ENCODE results near the gene HP.
"Not testable (repeated sequence)": the region's sequence is repeated elsewhere in the genome, so short reads cannot be mapped to it uniquely, and the experiment has no call there.

DNA sequence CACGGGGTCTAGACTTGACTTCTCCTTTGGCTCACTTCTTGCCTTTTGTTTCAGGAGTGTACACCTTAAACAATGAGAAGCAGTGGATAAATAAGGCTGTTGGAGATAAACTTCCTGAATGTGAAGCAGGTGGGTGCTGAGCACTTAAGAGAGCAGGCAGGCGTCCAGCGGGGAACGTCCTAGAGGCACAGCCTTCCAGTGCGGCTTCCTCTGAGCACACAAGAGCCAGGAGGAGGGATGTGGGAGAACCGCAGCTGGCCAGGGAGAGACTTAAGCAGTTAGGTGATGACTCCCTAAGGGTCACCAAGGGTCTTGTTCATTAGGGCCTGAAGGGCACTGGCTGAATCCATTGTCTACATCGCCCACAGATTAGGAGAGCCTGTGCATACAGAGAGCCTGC is 4.8 kb downstream of the HP start:
- TF ChIP-seq, protein P1, sequence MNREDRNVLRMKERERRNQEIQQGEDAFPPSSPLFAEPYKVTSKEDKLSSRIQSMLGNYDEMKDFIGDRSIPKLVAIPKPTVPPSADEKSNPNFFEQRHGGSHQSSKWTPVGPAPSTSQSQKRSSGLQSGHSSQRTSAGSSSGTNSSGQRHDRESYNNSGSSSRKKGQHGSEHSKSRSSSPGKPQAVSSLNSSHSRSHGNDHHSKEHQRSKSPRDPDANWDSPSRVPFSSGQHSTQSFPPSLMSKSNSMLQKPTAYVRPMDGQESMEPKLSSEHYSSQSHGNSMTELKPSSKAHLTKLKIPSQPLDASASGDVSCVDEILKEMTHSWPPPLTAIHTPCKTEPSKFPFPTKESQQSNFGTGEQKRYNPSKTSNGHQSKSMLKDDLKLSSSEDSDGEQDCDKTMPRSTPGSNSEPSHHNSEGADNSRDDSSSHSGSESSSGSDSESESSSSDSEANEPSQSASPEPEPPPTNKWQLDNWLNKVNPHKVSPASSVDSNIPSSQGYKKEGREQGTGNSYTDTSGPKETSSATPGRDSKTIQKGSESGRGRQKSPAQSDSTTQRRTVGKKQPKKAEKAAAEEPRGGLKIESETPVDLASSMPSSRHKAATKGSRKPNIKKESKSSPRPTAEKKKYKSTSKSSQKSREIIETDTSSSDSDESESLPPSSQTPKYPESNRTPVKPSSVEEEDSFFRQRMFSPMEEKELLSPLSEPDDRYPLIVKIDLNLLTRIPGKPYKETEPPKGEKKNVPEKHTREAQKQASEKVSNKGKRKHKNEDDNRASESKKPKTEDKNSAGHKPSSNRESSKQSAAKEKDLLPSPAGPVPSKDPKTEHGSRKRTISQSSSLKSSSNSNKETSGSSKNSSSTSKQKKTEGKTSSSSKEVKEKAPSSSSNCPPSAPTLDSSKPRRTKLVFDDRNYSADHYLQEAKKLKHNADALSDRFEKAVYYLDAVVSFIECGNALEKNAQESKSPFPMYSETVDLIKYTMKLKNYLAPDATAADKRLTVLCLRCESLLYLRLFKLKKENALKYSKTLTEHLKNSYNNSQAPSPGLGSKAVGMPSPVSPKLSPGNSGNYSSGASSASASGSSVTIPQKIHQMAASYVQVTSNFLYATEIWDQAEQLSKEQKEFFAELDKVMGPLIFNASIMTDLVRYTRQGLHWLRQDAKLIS (CRISPR knock-in tag; IDR thresholded peaks at IDR 0.05; ENCODE audit: borderline replicate concordance): not testable (repeated sequence)
- TF ChIP-seq, protein P2, sequence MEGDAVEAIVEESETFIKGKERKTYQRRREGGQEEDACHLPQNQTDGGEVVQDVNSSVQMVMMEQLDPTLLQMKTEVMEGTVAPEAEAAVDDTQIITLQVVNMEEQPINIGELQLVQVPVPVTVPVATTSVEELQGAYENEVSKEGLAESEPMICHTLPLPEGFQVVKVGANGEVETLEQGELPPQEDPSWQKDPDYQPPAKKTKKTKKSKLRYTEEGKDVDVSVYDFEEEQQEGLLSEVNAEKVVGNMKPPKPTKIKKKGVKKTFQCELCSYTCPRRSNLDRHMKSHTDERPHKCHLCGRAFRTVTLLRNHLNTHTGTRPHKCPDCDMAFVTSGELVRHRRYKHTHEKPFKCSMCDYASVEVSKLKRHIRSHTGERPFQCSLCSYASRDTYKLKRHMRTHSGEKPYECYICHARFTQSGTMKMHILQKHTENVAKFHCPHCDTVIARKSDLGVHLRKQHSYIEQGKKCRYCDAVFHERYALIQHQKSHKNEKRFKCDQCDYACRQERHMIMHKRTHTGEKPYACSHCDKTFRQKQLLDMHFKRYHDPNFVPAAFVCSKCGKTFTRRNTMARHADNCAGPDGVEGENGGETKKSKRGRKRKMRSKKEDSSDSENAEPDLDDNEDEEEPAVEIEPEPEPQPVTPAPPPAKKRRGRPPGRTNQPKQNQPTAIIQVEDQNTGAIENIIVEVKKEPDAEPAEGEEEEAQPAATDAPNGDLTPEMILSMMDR (IDR thresholded peaks at IDR 0.05): not testable (repeated sequence)
- TF ChIP-seq OVOL2 (CRISPR knock-in tag; IDR thresholded peaks at IDR 0.05; ENCODE audit: borderline replicate concordance); MXD4 (CRISPR knock-in tag; IDR thresholded peaks at IDR 0.05; ENCODE audit: borderline replicate concordance); ESRRA (CRISPR knock-in tag; IDR thresholded peaks at IDR 0.05; ENCODE audit: borderline replicate concordance); NFYB (CRISPR knock-in tag; conservative IDR thresholded peaks at IDR 0.05; ENCODE audit: low read depth): not testable (repeated sequence)
- TF ChIP-seq, protein P3, sequence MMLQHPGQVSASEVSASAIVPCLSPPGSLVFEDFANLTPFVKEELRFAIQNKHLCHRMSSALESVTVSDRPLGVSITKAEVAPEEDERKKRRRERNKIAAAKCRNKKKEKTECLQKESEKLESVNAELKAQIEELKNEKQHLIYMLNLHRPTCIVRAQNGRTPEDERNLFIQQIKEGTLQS (CRISPR knock-in tag; conservative IDR thresholded peaks at IDR 0.05): not testable (repeated sequence)
- TF ChIP-seq, protein P4, sequence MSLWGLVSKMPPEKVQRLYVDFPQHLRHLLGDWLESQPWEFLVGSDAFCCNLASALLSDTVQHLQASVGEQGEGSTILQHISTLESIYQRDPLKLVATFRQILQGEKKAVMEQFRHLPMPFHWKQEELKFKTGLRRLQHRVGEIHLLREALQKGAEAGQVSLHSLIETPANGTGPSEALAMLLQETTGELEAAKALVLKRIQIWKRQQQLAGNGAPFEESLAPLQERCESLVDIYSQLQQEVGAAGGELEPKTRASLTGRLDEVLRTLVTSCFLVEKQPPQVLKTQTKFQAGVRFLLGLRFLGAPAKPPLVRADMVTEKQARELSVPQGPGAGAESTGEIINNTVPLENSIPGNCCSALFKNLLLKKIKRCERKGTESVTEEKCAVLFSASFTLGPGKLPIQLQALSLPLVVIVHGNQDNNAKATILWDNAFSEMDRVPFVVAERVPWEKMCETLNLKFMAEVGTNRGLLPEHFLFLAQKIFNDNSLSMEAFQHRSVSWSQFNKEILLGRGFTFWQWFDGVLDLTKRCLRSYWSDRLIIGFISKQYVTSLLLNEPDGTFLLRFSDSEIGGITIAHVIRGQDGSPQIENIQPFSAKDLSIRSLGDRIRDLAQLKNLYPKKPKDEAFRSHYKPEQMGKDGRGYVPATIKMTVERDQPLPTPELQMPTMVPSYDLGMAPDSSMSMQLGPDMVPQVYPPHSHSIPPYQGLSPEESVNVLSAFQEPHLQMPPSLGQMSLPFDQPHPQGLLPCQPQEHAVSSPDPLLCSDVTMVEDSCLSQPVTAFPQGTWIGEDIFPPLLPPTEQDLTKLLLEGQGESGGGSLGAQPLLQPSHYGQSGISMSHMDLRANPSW (CRISPR knock-in tag; conservative IDR thresholded peaks at IDR 0.05; ENCODE audit: low read depth): not testable (repeated sequence)
- TF ChIP-seq, protein P5, sequence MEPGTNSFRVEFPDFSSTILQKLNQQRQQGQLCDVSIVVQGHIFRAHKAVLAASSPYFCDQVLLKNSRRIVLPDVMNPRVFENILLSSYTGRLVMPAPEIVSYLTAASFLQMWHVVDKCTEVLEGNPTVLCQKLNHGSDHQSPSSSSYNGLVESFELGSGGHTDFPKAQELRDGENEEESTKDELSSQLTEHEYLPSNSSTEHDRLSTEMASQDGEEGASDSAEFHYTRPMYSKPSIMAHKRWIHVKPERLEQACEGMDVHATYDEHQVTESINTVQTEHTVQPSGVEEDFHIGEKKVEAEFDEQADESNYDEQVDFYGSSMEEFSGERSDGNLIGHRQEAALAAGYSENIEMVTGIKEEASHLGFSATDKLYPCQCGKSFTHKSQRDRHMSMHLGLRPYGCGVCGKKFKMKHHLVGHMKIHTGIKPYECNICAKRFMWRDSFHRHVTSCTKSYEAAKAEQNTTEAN (CRISPR knock-in tag; IDR thresholded peaks at IDR 0.05): not testable (repeated sequence)
